Activated T-cell treated with anti-CD3 and anti-CD28 coated beads, Interleukin-2, amount 50 U/mL, for 1 hour (primary cell): ENCODE measurements around the gene IPP.
A peak's percentile ranks its signal among the peaks of the same experiment; 100 is the strongest.
"Not testable (repeated sequence)": the region's sequence is repeated elsewhere in the genome, so short reads cannot be mapped to it uniquely, and the experiment has no call there.

Experiments
- DNase-seq: peaks from one replicate; pipeline ENCODE4 v3.0.0-alpha.2; 2020

IPP gene

DNA sequence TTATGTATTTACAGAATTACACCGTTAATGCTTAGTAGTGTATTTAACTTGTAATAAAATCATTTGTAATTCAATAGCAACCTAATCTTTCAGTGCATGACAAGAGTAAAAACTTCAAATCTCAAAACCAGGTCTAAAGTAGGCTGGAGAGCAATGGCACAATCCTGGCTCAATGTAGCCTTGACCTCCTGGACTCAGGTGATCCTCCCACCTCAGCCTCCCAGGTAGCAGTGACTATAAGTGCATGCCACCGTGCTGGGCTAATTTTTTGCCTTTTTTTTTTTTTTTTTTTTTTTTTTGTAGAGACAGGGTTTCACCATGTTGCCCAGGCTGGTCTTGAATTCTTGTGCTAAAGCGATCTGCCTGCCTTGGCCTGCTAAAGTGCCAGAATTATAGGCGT lies 11.3 kb downstream of the IPP start:
- no peak for DNase-seq

DNA sequence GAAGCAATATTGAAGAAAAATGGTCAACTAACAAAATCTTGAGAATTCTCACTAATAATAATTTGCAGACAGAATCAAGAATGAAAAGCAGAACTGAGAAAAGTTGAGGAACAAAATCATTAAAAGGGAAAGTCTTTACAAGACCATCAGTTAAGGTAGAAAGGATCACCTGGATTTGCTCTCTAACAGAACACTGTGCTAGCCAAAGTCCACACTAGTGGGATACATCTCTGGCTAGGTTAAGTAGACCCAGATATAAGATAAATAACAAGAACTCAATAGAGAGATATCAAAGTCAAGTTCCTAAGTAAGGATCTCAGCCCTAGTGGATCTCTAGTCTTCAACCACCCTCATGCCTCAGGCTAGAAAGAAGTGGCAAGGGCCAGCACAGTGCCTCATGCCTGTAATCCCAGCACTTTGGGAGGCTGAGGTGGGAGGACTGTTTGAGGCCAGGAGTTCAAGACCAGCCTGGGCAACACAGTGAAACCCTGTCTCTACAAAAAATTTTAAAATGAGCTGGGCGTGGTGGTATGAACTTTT lies 19.6 kb downstream of the IPP start:
- DNase-seq, result no peak

DNA sequence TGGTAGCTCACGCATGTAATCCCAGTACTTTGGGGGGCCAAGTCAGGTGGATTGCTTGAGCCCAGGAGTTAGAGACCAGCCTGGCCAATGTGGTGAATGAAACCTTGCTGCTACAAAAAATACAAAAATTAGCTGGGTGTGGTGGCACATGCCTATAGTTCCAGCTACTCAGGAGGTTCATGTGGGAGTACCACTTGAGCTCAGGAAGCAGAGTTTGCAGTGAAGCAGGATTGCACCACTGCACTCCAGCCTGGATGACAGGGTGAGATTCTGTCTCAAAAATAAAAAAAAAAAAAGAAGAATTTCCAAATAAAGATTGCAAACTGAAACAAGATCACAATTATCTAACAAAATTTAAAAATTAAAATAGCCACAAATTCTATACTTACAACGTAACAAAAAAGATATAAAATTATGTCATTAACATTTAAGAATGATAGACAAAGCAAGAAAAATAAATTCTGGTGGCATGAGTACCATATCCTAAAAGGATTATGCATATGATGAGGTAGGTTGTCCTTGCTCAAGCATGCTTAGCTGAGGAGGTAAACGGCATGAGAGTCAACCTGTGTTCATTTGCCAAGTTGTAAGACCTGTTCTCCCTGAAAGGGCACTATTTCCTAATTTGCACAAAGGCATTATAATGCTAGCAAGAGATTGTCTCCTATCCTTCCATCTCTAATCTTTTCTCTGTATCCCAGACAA lies 20.2 kb downstream of the IPP start:
- DNase-seq, result no peak

DNA sequence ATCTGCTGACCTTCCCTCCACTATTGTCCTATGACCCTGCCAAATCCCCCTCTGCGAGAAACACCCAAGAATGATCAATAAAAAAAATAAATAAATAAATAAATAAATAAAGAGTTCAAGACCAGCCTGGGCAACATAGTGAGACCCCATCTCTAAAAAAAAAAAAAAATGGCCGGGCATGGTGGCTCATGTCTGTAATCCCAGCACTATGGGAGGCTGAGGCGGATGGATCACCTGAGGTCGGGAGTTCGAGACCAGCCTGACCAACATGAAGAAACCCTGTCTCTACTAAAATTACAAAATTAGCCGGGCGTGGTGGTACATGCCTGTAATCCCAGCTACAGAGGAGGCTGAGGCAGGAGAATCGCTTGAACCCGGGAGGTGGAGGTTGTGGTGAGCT lies 24.4 kb downstream of the IPP start:
- not testable (repeated sequence) for DNase-seq

DNA sequence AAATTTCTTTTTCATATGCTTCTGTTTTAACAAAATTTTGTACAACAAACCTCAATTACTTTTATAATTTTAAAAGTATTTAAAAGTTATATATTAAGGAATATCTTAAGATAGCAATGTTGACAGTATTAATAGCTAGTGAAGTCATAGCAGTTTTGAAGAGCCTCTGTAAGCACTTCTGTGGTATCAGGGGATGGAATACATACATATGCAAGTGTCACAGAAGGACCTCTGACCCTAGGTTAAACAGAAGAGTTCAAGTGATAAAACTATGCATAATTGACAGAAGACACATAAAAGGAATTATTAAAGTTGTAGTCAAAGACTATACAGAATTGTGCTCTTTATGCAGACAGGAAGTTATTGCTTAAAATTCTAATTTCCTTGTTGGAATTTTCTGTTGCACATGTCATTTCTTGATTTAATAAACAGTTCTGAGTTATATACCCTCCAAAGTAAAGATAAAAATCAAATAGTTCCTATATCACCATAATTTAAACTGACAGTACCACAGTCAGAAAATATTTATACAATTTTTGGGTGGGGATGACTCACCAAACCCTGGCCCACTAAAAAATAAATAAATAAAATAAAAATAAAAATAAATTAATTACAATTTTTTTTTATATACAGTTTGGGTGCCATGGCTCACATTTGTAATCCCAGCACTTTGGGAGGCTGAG lies 27.1 kb downstream of the IPP start:
- no peak for DNase-seq

DNA sequence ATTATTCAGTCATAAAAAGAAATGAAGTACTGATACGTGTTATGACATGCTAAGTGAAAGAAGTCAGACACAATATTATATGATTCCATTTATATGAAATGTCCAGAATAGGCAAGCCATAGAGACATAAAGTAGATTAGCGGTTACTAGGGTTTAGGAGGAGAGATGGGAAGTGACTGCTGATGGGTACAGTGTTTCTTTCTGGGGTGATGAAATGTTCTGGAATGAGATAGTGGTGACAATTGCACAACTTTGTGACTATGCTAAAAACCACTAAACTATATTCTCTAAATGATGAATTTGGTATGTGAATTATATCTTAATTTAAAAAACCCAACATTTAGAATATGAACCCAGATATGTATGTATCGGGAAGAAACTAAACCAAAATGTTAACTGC lies 27.6 kb downstream of the IPP start:
- no peak for DNase-seq

DNA sequence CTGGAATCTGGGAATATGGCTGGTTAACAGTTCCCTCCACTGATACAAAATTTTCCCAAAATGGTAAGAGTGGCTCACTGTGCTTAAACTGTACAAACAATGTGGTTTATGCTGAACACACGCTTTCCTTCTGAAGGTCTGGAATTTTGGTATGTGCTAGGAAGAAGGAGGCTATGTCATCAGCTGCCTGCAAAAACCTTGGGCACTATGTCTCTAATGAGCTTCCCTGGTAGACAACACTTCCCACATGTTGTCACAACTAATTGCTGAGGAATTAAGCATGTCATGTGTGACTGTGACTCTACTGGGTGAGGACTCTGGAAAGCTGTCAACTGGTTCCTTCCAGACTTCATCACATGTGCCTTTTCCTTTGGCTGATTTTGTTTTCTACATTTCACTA lies 29.2 kb downstream of the IPP start:
- no peak for DNase-seq

DNA sequence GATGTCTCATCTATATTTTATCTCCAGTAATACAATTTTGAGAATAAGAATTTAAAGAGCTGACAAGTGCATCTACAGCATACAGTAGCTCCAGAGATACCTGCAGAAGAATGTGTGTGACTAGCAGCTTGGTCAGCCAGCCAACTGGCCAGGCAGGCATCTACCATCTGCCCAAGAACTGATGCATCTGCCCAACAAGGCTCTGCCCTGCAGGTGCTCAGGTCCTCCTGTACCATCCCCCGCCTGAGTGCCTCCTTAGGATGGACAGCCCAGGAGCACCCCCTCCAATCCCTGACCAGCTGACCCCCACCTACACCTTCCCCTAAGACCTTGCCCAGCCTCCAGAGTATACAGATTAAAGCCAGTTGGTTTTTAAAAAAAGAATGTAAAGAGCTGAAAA lies 32.2 kb downstream of the IPP start:
- DNase-seq, result no peak

DNA sequence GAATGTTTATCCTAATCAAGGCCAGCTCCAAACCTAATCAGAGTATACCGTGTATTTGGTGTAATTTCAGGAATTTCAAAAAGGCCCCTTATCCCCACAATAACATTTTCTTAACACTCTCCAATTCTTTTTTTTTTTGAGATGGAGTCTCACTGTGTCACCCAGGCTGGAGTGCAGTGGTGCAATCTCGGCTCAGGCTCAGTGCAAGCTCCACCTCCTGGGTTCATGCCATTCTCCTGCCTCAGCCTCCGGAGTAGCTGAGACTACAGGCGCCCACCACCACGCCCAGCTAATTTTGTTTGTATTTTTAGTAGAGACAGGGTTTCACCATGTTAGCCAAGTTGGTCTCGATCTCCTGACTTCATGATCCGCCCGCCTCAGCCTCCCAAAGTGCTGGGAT lies 33.1 kb downstream of the IPP start:
- not testable (repeated sequence) for DNase-seq

DNA sequence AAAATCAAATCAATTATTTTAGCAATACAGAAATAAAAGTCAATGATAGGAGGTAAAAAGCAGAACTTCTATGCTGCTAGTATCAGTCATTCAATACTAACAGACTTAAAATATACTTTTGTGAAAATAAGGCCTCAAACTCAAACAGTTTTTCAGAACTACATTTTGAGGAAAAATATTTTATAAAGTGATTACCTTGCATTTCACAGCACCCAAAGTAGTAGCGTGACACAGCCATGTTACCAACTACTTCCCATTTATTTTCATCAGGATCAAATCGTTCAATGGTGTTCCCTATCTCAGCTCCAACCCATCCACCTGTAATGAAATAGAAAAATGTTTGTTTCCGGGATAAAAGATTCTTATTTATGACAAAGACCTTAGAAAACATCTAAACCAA lies 33.8 kb downstream of the IPP start:
- no peak for DNase-seq

DNA sequence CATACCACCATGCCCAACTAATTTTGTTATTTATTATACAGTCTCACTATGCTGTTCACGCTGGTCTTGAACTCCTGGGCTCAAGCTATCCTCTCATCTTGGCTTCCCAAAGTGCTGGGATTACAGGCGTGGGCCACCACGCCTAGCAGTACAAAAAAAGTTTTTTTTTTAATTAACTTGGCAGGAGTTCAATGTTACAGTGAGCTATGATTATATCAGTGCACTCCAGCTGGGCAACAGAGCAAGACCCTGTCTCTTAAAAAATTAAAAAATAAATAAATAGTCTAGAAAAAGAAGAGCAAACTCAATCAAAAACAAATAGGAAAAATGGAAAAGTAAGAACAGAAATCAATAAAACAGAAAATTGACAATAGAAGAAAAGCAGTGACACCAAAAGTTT lies 36.7 kb downstream of the IPP start:
- DNase-seq, result no peak

DNA sequence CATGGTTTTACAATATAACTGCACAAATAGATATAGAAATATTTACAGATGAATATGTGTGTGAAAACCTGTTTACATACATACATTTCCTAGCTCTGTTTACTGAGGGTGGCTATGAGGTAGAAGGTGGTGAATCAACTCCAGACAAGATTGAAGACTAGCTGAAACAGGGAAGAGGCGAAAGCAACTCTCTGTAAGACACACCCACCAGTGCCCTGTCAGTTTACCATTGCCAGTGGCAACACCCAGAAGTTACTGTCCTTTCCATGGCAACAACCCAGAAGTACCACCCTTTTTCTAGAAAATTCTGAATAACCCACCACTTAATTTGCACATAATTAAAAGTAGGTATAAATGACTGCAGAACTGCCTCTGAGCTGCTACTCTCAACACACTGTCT lies 45.8 kb downstream of the IPP start:
- no peak for DNase-seq

DNA sequence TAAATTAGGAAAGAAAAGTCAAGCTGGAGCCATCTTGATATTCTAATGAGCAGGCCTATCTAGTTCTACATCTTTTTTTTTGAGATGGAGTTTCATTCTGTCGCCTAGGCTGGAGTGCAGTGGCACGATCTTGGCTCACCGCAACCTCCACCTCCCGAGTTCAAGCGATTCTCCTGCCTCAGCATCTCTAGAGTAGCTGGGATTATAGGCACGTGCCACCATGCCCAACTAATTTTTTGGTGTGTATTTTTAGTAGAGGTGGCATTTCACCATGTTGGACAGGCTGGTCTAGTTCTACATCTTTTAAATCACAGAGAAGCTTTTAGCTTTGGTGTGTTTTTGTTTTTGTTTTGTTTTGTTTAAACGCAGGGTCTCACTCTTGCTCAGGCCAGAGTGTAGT lies 55.6 kb downstream of the IPP start:
- DNase-seq, result no peak

DNA sequence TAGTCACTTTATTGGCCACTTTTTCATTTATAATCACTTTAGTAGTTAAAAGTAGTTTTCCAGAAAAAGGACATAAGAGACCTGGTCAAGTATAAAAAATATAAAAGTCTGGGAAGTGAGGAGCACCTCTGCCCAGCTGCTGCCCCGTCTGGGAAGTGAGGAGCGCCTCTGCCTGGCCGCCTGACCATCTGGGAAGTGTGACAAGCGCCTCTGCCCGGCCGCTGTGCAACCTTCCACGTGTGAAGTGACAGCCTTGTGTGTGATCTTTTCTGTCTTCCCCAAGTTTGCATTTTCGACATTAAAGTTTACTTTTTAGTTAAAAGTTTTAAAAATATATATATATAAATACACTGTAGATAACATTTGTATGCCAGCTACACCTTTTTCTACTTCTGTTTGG lies 56.6 kb downstream of the IPP start:
- DNase-seq, result not testable (repeated sequence)

DNA sequence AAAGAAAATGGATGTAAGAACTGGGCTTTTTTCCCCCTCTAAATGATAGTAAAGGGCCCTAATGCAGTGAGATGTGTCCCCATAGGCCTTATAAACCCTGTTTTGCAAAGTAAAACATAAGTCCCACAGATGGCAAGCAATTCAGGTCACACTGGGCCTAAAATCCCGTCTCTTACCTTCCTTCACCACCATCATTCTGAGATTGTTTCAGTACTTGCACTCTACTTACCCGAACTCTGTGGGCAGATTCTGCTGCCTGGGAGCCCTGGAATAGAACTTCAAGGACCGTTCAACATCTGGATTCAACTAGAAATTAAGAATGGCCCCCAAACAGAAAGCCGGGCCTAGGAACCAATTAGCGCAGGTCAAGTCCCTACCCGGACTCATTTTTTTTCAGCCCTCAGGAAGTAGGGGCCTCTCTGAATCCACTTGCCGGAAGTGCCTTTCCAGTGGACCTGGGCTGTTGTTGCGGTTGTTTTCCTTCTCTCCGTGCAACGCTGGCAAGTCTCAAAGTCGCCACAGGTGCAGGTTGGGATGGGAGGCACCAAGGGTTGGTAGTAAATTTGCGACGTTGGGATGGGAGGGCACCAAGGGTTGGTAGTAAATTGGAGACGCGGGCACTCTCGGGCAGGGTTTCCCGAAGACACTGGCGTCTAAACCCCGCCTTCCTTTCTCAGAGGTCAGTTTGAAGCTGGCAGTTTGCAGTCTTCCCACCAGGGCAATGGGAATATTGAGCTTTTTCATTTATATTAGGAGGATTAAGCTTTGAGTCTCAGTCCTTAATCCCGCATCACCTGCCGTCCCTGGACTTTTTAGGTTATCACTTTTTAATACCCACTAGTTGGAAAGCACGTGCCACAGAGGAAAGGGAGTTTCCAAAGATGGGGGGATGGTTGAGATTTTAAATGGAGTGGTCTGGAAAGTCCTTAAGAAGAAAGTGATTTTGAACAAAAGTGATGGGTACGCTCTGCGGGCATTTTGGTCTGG lies 62.4 kb downstream of the IPP start, which contains the start of gene TMEM69:
TMEM69 (plus strand) TSS at position 428 of the 987 bp plus-strand sequence. CDS start 2,888 bp downstream, outside the sequence.
- DNase-seq, result peak; percentile 77

DNA sequence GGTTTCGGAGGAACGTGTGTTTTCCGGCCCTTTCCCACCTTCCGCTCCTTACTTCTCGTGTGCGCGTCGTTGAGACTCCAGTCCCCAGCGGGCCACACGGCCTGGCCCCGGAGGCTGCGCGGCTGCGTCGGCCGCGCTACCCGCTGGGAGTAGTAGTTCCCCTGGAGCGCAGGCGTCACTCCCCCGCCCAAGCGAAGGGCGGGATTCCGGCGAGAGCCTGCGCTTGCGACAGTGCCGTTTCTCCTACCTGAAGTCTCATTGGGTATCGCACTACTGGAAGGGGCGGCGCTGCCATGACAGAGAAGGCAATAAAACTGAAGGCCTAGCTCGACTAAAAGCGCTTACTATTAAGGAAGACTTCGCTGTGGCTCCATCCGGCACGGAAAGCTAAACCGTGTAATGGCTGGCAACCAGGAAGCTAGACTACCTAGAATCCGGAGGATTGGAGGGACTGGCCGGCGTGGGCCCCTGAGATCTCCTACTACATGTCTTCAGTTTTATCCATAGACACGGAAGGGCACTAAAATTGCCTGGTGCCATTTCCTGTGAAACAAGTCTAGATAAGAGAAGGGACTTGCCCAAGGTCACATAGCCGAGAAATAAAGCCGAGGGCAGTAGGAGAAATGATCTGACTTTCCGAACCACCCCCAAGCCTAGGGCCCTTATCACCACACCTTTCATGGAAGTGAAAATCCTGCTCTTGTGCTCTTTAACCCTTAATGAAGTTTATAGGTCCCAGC lies 63.3 kb downstream of the IPP start:
- DNase-seq, result peak; percentile 94

DNA sequence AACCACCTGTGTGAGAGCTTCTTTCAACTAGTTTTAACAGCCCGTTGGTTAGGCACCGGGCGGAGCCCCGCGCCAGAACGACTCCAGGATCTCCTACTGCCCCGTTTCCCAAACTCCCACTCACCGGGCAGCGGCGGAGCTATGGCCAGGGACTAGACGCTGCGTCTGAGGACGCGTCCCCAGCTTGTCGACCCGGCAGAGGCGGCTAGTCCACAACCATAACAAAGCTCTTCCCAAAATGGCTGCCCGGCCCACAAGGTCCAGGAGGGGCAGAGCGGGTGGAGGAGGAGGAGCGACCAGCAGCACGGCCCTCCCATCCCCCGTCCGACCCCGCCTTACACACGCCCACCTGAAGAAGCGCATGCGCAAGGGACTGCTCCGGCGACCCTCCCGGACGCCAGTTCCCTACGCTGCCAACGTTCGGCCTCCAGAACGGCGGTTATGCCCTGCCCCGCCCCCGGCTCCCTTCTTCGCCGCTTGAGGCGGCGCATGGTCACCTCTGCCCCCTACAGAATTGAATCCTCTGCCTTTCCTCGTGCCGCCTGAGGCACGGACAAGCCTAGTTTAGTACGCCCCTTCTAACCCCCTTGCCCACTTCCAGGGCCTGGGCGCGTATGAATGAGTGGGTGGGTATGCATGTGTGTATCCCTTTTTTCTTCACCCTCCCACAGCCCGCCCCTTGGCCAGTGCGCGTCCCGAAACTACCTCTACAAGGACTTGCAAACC lies 64.0 kb downstream of the IPP start, which contains the start of gene GPBP1L1:
GPBP1L1 (minus strand) TSS at position 246 of the 726 bp plus-strand sequence. CDS start 27,446 bp downstream, outside the sequence.
- DNase-seq, result peak; percentile 99

DNA sequence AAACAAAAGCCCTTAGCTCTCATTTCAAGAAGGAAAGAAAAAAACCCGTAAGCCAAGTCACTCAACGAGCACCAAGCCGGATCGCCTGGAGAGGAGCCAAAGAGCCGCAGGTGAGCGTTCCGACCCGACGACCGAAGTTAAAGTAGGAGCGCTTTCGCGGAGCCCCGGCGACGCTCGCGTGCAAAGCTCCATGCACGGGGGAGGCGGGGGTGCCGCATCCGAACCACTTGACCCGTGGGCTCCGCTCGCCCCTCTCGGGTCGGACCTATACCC lies 64.5 kb downstream of the IPP start:
- peak; percentile 67 for DNase-seq

DNA sequence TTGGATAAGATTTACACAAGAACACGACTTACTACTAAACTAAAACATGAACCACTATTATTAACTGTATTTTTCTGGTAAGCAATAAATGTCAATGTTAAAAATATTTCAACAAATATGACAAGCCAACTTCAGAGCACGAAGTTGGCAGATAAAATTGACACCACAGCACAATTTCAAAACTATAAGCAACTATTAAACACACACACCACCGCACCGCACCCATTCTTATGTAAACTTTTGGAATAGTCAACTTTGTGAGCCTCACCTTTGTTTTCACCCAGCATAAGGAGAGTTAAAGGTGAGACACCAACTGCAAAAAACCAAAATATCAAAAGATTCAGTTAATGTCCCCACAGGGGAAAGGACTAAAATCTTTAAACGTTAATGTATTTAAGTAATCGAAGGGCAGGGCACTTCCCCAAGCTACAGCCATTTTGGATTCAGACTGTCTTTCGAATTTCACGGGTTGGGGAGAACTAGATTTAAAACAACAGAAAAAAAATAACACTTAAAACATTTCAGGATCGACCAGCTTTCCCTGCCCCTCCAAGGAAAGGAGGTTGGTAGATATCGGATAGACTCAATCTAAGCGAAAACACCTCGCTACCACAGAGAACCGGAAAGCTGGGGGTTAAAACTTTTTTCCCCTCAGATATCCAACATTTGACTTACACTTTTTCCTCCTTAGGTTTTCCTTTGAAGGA lies 65.0 kb downstream of the IPP start:
- DNase-seq, result no peak

DNA sequence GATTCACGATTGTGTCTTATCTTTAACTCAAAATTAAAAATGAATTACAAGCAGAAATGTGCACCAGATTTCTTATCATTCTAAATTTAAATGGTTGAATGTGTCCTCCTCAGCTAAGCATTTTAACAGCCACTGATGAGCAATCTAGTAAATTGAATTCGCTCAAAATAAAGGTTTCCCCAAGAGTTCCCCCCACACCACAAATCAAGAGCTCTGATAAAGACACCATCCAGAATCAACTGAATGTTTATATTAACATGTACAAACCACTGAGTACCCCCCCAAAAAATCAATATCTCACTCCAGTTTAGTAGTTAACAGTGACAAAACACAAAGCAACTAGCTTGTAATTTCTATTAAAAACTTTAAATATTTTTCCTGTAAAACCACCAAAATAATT lies 66.1 kb downstream of the IPP start:
- DNase-seq, result no peak

DNA sequence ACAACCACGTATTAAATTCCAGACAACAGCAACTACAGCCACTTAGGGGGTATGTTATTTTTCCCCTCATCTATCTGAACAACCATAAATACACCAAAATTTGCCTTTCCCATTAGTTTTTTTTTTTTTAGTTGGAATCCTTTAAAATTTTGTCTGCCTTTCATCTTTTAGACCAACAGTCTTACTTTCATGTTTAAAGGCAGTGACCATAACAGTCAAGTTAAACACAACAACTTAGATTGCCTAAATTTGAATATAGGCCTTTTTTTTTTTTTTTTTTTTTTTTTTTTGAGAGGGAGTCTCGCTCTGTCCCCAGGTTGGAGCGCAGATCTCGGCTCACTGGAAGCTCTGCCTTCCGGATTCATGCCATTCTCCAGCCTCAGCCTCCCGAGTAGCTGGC lies 67.5 kb downstream of the IPP start:
- DNase-seq, result no peak
